Measurements from ENCODE around the gene PARD3B.

Gene PARD3B

GRCh38 chr2:205366336-205367060 is 821.2 kb downstream of the PARD3B start:
- no peak for DNase-seq

GRCh38 chr2:205367331-205367935 is 822.2 kb downstream of the PARD3B start:
- DNase-seq = no peak

- DNase-seq = no peak
Measured at GRCh38 chr2:205369813-205370212, 824.5 kb downstream of the PARD3B start.

- no peak for DNase-seq
Measured at GRCh38 chr2:205370726-205371125, 825.5 kb downstream of the PARD3B start.

- DNase-seq = peak; percentile 68
Measured at GRCh38 chr2:205372141-205372540, 826.9 kb downstream of the PARD3B start.

GRCh38 chr2:205375461-205376448 is 830.5 kb downstream of the PARD3B start:
- peak; percentile 52 for DNase-seq

- no peak for DNase-seq
Measured at GRCh38 chr2:205377324-205377723, 832.0 kb downstream of the PARD3B start.

GRCh38 chr2:205383601-205384000 is 838.3 kb downstream of the PARD3B start:
- no peak for DNase-seq

GRCh38 chr2:205386109-205386508 is 840.8 kb downstream of the PARD3B start:
- no peak for DNase-seq

- DNase-seq = no peak
Measured at GRCh38 chr2:205387350-205388055, 842.2 kb downstream of the PARD3B start.

GRCh38 chr2:205390866-205391265 is 845.6 kb downstream of the PARD3B start:
- no peak for DNase-seq

- DNase-seq = no peak
Measured at GRCh38 chr2:205401511-205401910, 856.2 kb downstream of the PARD3B start.

GRCh38 chr2:205402011-205402410 is 856.7 kb downstream of the PARD3B start:
- no peak for DNase-seq

GRCh38 chr2:205403244-205403825 is 858.1 kb downstream of the PARD3B start:
- peak; percentile 95 for DNase-seq

GRCh38 chr2:205405194-205405593 is 859.9 kb downstream of the PARD3B start:
- DNase-seq = peak; percentile 69

GRCh38 chr2:205405752-205406151 is 860.5 kb downstream of the PARD3B start:
- DNase-seq = peak; percentile 93

GRCh38 chr2:205407984-205408383 is 862.7 kb downstream of the PARD3B start:
- DNase-seq = peak; percentile 97

- peak; percentile 82 for DNase-seq
Measured at GRCh38 chr2:205408696-205409095, 863.4 kb downstream of the PARD3B start.

- peak; percentile 55 for DNase-seq
Measured at GRCh38 chr2:205409411-205409810, 864.1 kb downstream of the PARD3B start.

GRCh38 chr2:205411558-205411957 is 866.3 kb downstream of the PARD3B start:
- DNase-seq = no peak

- no peak for DNase-seq
Measured at GRCh38 chr2:205424326-205424725, 879.1 kb downstream of the PARD3B start.

GRCh38 chr2:205425102-205425501 is 879.8 kb downstream of the PARD3B start:
- no peak for DNase-seq
